ACC112 (cell line): ENCODE data around the gene CHRNA5.
A peak's percentile ranks its signal among the peaks of the same experiment; 100 is the strongest.
"Not testable (repeated sequence)": the region's sequence is repeated elsewhere in the genome, so short reads cannot be mapped to it uniquely, and the experiment has no call there.

Source experiments
- H2AFZ ChIP-seq: fragments of 200-600 bp; sonication (generic); one replicate; pipeline ENCODE4 v1.6.0; 2017; ENCODE audit warnings: antibody characterized with exemption, low read length; ENCODE audit not compliant: unreplicated experiment
- H3K27ac ChIP-seq: fragments of 200-600 bp; sonication (generic); 2 replicates; pipeline ENCODE4 v1.5.1; 2014; ENCODE audit warnings: low read depth, mild to moderate bottlenecking, antibody characterized with exemption, low read length, moderate library complexity
- H3K27me3 ChIP-seq: fragments of 200-600 bp; sonication (generic); 2 replicates; pipeline ENCODE4 v1.6.1; 2014; ENCODE audit warnings: mild to moderate bottlenecking, antibody characterized with exemption, low read length, moderate library complexity, mixed read lengths; ENCODE audit not compliant: insufficient read depth
- H3K36me3 ChIP-seq: fragments of 200-600 bp; sonication (generic); 2 replicates; pipeline ENCODE4 v1.6.1; 2016; ENCODE audit warnings: mild to moderate bottlenecking, antibody characterized with exemption, low read length, moderate library complexity, mixed read lengths; ENCODE audit not compliant: insufficient read depth
- H3K4me1 ChIP-seq: fragments of 200-600 bp; sonication (generic); one replicate; pipeline ENCODE4 v1.6.1; 2016; ENCODE audit warnings: low read length, mixed read lengths; ENCODE audit not compliant: insufficient read depth, unreplicated experiment, control insufficient read depth
- H3K4me3 ChIP-seq: fragments of 200-600 bp; sonication (generic); 2 replicates; pipeline ENCODE4 v1.5.1; 2014; ENCODE audit warnings: mild to moderate bottlenecking, low read depth, low read length
- H3K79me2 ChIP-seq: fragments of 200-600 bp; sonication (generic); one replicate; pipeline ENCODE4 v1.6.0; 2016; ENCODE audit warnings: low read length; ENCODE audit not compliant: control insufficient read depth, unreplicated experiment, insufficient read depth

CHRNA5 gene

DNA sequence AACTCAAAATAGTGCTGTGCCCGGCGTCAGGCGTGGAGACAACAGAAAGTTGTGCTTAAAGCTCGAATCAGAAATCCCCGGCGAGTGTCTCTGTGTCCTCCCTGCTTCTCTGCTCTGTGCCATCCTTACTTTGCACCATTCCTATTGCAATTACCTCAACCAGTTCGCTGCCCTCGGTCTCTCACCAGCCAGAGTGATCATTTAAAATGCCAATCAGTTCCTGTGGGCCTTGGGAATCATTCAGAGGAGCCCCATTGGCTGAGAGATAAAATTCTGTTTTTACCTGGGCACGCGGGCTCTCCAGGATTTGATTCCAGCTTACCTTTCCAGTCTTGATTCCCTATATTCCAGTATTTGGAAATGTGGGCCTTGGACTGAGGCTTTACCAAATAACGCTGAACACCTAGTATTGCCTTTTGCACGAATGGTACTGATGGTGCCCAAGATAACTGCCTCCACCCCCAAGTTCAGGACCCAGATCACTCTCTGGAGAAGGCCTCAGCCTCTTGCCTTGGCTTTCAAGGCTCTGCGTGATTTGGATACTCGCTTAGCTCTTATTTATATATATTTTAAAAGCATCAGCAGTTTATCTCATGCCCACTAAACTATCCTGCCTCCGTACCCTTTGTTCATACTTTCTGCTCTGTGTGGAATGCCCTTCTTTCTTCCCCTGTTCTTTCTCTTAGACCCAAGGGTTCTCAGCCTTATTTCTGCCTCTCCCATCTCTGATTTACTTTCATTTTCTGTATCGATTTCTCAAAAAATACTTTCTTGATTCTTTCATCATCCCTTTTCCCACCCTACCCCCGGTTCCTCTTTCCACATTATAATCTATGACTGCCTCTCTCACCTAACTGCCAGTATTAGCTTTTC, 24.2 kb upstream of the CHRNA5 start:
- peak overlapping the region; percentile 94 for H2AFZ ChIP-seq
- H3K4me1 ChIP-seq, result peaks cover 17% of the 10 kb centered on the region
- H3K27me3 ChIP-seq, result no peaks in the 10 kb centered on the region
- peaks cover 31% of the 10 kb centered on the region for H3K79me2 ChIP-seq
- peak overlapping the region; percentile 83 for H3K4me3 ChIP-seq
- peak overlapping the region; percentile 69 for H3K27ac ChIP-seq
- H3K36me3 ChIP-seq, result peaks cover 32% of the 10 kb centered on the region

DNA sequence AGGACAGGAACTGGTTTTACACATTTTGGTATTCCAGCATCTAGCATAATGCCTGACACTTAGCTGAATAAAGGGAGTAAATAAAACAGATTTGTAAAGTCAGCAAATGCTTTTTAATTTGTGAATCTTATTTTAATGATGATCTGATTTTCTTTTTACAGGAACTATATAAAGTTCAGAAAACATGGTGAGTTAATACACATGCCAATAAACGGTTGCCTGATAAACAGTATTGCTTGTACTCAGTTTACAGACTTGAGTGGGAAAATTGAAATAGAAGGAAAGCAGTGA, 23.6 kb upstream of the CHRNA5 start:
- peak overlapping the region; percentile 69 for H3K27ac ChIP-seq
- no peak overlapping the region for H2AFZ ChIP-seq
- peaks cover 31% of the 10 kb centered on the region for H3K79me2 ChIP-seq
- peaks cover 35% of the 10 kb centered on the region for H3K36me3 ChIP-seq
- H3K4me3 ChIP-seq, result peak overlapping the region; percentile 83
- H3K27me3 ChIP-seq, result no peaks in the 10 kb centered on the region
- peaks cover 17% of the 10 kb centered on the region for H3K4me1 ChIP-seq

DNA sequence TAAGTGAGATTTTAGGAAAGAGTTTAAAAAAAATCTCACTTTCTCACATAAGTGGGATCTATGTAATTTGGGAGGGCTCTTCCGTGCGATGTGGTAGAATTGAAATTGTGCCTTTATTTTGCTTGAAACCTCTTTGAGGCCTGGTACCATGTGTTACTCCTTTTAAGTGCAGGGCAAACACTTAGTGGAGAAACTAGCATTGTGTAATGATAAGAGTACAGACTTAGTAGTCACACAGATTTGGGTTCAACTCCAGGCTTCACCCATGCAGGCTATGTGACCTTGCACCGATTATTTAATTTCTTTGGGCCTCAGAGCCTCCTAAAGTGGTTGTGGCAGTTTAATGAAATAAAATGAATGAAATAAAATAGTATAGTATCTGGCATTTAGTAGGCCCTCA, 22.7 kb upstream of the CHRNA5 start:
- H3K36me3 ChIP-seq, result peaks cover 42% of the 10 kb centered on the region
- H3K27ac ChIP-seq, result no peak overlapping the region

DNA sequence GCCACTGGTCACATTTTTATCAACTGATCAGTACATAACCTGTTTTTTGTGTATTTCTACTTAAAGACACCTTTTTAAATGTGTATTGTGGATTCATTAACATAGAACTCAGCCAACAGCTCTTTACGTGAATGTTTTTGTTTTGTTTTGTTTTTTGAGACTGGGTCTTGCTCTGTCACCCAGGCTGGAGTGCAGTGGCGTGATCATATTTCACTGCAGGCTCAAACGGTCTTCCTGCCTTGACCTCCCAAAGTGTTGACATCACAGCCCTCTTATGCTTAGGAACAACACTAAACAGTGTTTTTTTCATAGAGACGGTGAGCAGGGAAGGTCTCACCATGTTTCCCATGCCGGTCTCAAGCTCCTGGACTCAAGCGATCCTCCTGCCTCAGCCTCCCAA, 15.1 kb upstream of the CHRNA5 start:
- Histone ChIP-seq H3K79me2 (no peaks in the 10 kb centered on the region), H3K36me3 (peaks cover 41% of the 10 kb centered on the region), H3K27me3 (no peaks in the 10 kb centered on the region), H2AFZ (no peak overlapping the region), H3K4me3 (no peak overlapping the region), H3K27ac (no peak overlapping the region), H3K4me1 (no peaks in the 10 kb centered on the region)

More for the DNA sequence above, 22.7 kb upstream of the CHRNA5 start:
- Histone ChIP-seq H2AFZ (no peak overlapping the region), H3K4me1 (peaks cover 17% of the 10 kb centered on the region), H3K4me3 (peak overlapping the region; percentile 83), H3K79me2 (peaks cover 31% of the 10 kb centered on the region), H3K27me3 (no peaks in the 10 kb centered on the region)

DNA sequence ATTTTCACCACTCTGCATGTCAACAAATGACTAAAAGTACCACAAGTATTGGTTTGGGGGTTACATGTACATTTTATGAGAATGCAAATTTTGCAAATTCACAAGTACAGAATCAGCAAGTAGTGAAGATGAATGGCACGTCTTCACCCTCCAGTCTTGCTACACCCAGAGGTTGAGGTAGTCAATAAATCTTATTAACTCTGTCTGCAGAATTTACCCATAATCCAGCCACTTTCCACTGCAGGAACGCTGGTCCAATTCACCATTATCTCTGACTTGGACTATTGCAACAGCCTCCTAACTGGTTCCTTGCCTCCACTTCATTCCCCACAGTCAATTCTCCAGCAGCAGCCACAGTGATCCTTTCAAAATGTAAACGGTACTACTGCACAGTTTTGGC, 14.5 kb upstream of the CHRNA5 start:
- no peak overlapping the region for H2AFZ ChIP-seq
- no peaks in the 10 kb centered on the region for H3K4me1 ChIP-seq
- H3K4me3 ChIP-seq, result no peak overlapping the region
- H3K27ac ChIP-seq, result no peak overlapping the region
- H3K27me3 ChIP-seq, result no peaks in the 10 kb centered on the region
- H3K36me3 ChIP-seq, result peaks cover 35% of the 10 kb centered on the region
- H3K79me2 ChIP-seq, result no peaks in the 10 kb centered on the region

DNA sequence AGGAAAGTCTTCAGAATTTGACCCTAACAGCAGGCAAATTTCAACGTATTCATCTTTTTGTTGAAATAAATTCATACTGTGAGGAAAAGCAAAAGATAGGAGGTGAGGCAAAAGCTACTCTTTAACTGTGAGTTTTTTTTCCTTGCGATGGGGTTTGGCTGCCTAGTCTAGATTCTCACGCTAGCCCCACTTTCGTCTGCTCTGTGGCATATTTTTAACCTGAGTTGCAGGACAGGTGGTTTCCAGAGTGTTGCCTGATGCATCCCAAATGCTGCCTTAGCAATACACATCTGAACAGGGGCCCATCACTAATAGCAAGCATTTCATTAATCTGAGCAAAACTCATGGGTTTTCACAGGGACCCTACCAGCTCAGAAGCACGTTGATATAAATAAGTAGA, 13.4 kb upstream of the CHRNA5 start:
- peaks cover 28% of the 10 kb centered on the region for H3K36me3 ChIP-seq
- no peak overlapping the region for H2AFZ ChIP-seq
- no peak overlapping the region for H3K27ac ChIP-seq
- H3K4me3 ChIP-seq, result no peak overlapping the region
- H3K79me2 ChIP-seq, result no peaks in the 10 kb centered on the region
- no peaks in the 10 kb centered on the region for H3K27me3 ChIP-seq
- no peaks in the 10 kb centered on the region for H3K4me1 ChIP-seq

DNA sequence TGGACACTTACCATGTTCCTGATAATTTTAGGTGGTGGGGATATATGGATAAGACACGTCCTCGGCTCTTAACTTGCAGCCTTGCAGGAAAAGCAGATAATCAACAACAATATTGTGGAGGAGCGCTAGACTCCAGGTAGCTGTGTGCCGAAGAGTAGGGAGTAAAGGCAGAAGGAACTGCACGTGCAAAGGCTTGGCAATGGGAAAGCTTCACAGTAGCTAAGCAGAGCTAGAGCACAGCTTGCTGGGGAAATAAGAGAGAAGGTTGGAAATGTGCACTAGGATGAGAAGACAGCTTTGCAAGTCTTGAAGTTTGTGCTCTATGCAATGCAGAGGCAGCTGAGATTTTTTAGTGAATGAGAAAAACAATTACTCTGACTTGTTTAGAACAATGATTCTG, 12.7 kb upstream of the CHRNA5 start:
- no peak overlapping the region for H3K4me3 ChIP-seq
- peaks cover 23% of the 10 kb centered on the region for H3K36me3 ChIP-seq
- no peaks in the 10 kb centered on the region for H3K79me2 ChIP-seq
- no peaks in the 10 kb centered on the region for H3K4me1 ChIP-seq
- no peaks in the 10 kb centered on the region for H3K27me3 ChIP-seq
- no peak overlapping the region for H3K27ac ChIP-seq
- no peak overlapping the region for H2AFZ ChIP-seq

DNA sequence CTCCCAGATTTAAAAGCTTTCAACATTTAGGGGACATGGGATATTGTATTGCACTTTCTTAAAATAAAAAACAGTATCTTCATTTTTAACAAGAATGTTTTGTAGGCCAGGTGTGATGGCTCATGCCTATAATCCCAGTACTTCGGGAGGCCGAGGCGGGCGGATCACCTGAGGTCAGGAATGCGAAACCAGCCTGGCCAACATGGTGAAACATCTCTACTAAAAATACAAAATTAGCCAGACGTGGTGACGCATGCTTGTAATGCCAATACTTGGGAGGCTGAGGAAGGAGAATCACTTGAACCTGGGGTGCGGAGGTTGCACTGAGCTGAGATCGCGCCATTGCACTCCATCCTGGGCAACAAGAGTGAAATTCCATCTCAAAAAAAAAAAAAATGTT, 5.1 kb upstream of the CHRNA5 start:
- H3K4me1 ChIP-seq, result not testable (repeated sequence)

DNA sequence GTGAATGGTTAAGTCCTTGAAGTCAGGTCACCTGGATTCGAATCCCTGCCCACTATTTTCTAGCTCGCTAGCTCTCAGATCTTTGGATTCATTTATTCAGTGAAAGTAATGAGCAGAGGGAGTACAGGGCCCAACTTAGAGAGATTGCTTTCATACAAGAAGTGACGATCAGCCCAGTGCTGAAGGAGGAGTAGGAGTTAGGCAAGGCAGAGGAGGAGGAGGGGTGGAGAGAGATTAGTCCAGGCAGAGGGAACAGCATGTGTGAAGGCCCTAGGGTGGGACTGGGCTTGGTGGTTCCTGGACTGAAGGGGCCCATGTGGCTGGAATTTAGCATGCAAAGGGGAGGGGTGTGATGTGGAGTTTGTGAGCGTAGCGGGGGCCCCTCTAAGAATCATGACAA, 3.8 kb upstream of the CHRNA5 start:
- H2AFZ ChIP-seq, result no peak overlapping the region
- H3K4me3 ChIP-seq, result no peak overlapping the region
- H3K79me2 ChIP-seq, result no peaks in the 10 kb centered on the region
- H3K27ac ChIP-seq, result no peak overlapping the region
- no peaks in the 10 kb centered on the region for H3K4me1 ChIP-seq
- H3K27me3 ChIP-seq, result 0 out of 2 replicates have a peak, but pooled peaks cover 3% of the 10 kb centered on the region
- H3K36me3 ChIP-seq, result no peaks in the 10 kb centered on the region

More for the DNA sequence above, 5.1 kb upstream of the CHRNA5 start:
- H3K79me2 ChIP-seq, H2AFZ ChIP-seq, H3K27me3 ChIP-seq, H3K36me3 ChIP-seq, H3K27ac ChIP-seq, H3K4me3 ChIP-seq: not testable (repeated sequence)

DNA sequence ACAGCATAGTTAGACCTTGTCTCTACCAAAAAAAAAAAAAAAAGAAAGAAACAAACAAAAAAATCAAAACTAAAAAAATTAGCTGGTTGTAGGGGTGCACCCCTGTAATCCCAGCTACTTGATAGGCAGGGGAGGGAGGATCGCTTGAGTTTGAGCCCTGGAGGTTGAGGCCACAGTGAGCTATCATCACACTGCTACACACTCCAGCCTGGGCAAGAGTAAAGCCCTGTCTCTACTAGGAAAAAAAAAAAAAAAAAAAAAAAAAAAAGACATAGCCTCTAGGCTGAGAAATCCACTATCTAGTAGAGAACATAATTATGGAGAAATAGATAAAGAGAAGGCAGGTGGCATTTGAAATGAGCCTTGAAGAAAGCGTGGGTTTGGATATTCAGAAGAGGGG, 2.2 kb upstream of the CHRNA5 start:
- Histone ChIP-seq H3K4me1 (peaks cover 3% of the 10 kb centered on the region), H3K79me2 (no peaks in the 10 kb centered on the region), H2AFZ (no peak overlapping the region), H3K36me3 (no peaks in the 10 kb centered on the region), H3K4me3 (no peak overlapping the region), H3K27me3 (0 out of 2 replicates have a peak, but pooled peaks cover 3% of the 10 kb centered on the region), H3K27ac (no peak overlapping the region)

DNA sequence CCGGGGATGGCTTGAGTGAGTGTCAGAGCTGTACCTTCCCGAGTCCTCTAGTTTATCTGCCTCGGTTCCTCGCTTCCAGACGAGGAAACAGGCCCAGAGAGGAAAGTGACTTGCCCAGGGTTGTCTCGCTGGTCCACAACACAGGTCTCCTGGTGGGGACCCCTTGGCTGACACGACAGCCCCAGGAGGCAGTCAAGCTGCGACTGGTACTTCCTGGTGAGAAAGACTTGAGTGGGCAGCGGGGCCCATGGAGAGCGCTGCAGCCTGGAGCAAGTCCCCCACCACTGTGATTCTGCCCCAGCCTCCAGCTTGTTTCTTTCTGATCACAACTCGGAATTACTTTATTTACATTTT, 600 bp upstream of the CHRNA5 start:
- Histone ChIP-seq H3K4me1 (peaks cover 3% of the 10 kb centered on the region), H3K27ac (no peak overlapping the region), H3K27me3 (0 out of 2 replicates have a peak, but pooled peaks cover 3% of the 10 kb centered on the region), H3K36me3 (no peaks in the 10 kb centered on the region), H3K79me2 (no peaks in the 10 kb centered on the region), H3K4me3 (peak overlapping the region; percentile 78), H2AFZ (no peak overlapping the region)
